HG03095 (cell line): ENCODE results near the gene PLCB1.
"Not testable (repeated sequence)": the region's sequence is repeated elsewhere in the genome, so short reads cannot be mapped to it uniquely, and the experiment has no call there.

Experiments used
- ATAC-seq: cut with Tn5 transposase; IDR thresholded peaks from one replicate; pipeline ENCODE4 v1.9.1; 2021; ENCODE audit warnings: moderate library complexity; ENCODE audit not compliant: unreplicated experiment

Gene PLCB1

GRCh38 chr20:8363970-8364733, 232.1 kb downstream of the PLCB1 start:
- no peak for ATAC-seq

- ATAC-seq: no peak
These were observed 232.6 kb downstream of the PLCB1 start for GRCh38 chr20:8364734-8365078.

GRCh38 chr20:8365634-8366033, 233.6 kb downstream of the PLCB1 start:
- ATAC-seq: no peak

GRCh38 chr20:8366303-8366923, 234.3 kb downstream of the PLCB1 start:
- ATAC-seq: no peak

- no peak for ATAC-seq
These were observed 235.6 kb downstream of the PLCB1 start for GRCh38 chr20:8367689-8368088.

DNA sequence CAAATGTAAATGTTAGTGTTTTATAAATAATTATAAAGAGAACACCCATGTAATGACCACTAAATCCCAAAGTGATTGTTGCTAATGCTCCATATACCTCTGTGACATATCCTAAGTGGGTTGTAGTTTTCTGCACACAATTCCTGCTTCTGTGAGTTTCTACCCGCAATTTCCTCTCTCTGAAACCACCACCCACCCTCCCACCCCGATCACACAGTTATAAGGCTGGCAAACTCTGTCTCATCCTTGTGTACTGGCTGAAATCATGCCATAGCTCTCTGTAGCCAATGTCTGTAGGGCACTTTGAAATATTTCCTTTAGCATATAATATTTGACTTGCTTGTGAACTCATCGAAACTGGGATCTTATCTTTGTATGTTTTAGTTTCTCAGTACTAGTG, 236.6 kb downstream of the PLCB1 start:
- no peak for ATAC-seq

DNA sequence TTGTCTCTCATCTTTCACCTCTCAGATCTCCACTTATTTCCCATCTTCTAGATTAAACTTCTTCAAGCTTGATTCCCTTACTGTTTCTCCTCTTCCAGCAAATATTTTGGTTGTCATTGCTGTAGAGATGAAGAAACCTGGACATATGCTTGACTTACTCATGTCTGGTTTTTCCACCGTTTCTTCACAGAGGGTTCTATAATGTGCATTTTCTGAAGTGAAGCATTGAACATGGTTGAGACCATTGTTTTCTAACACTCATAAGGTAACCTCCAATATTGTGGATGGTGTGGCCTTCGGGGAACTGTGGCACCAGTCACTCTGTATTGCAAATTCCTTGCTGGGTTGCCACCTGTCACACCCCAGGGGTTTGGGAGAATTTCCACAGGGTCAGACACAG, 237.2 kb downstream of the PLCB1 start:
- no peak for ATAC-seq

DNA sequence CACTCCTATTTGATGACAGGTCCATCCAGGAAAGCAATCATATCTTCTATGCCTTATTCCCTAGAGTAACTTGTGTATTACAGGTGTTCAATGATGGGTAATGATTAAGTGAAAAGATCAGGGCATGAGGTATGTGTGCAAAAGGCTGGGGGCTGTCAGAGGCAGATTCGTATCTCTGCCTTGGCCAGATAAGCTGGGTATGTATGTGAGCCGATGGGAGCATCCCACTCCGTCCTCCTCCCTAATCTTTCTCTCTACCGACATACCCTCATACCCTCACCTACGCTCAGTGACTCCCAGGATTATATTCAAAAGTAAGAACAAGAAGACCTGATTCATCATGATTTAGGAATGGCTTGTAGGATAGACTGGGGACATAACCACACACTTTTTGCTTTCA, 238.7 kb downstream of the PLCB1 start:
- ATAC-seq: no peak

DNA sequence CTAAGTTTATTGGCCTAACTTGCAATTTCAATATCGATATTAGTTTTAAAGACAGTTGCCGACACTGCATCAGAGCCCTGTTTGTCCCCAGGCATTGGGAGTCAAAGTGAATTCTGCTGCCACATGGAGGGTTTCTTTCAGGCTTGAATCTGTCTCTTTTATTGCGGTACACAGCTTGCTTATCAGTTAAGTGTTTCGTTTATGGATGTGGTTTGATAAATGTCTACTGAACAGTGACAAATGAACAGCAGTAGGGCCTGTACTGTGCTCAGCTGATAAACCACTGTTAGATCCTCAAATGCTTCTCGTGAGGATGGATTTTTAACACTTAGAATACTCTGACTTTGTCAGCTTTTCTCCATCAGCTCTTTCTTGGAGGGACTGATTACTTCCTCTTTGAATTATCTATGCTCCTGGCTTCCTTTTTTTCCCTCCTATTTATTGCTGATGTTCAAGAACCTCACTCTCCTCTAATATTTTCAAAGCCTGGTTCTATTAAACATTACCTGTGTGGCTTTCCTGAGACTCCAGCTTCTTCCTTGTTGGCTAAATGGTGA, 240.8 kb downstream of the PLCB1 start:
- no peak for ATAC-seq

- no peak for ATAC-seq
These were observed 241.5 kb downstream of the PLCB1 start for GRCh38 chr20:8373579-8373978.

DNA sequence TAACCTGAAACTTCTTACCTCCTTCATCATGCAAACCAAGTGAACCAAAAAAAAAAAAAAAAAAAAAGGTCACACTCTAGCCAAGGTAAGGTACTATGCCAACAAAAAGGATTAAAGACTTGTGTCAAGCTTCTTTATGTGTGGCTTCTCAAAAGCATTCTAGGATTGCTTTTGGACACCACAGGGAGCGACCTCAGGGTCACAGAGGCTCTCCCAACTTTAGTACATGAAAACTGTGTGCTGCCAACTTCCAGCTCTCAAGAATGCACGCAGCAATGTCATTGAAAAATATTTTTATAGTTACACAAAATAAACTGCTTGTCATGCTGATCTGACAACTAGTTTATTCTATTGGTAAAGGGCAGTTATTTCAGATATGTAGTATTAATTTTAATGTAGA, 243.8 kb downstream of the PLCB1 start:
- ATAC-seq: no peak

DNA sequence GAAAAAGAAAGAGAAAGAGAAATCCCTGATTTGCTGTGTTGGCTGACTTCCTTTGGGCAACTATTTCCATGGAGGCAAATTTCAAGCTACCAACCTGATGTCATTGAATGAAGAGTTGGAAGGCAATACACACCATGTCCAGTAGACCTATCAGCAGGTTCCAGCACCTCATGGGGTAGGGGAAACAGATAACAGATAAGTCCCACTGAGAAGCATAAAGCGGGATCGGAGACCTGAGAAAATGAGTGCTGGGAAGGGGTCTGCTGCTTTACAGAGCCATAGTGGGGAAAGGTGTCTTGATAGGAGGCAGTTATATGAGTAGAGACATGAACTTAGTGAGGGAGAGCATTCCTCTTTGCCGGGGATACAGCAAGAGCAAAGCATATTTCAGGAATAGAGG, 244.9 kb downstream of the PLCB1 start:
- no peak for ATAC-seq

- not testable (repeated sequence) for ATAC-seq
These were observed 247.1 kb downstream of the PLCB1 start for GRCh38 chr20:8379125-8379524.

GRCh38 chr20:8385247-8385646, 253.2 kb downstream of the PLCB1 start:
- no peak for ATAC-seq

- ATAC-seq: no peak
These were observed 254.9 kb downstream of the PLCB1 start for GRCh38 chr20:8386991-8387390.

- no peak for ATAC-seq
These were observed 256.1 kb downstream of the PLCB1 start for GRCh38 chr20:8388141-8388540.

DNA sequence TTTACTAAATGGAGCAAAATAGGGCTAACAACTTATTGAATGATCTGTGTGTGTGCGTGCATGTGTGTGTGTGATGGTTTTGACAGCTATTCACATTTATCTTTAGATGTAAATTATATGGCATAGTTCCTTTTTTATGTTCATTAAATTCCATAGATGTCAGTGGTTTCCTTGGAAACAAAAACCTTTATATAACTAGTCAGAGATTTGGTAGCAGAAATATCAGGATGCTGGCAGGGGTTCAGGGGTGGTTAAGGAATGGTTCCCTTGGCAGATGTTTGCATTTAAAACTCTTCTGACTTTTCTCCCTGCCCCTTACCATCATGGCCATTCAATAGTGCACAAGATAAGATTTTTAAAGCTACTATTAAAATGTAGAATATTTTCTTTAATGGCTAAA, 256.6 kb downstream of the PLCB1 start:
- no peak for ATAC-seq

GRCh38 chr20:8389381-8390036, 257.4 kb downstream of the PLCB1 start:
- no peak for ATAC-seq

DNA sequence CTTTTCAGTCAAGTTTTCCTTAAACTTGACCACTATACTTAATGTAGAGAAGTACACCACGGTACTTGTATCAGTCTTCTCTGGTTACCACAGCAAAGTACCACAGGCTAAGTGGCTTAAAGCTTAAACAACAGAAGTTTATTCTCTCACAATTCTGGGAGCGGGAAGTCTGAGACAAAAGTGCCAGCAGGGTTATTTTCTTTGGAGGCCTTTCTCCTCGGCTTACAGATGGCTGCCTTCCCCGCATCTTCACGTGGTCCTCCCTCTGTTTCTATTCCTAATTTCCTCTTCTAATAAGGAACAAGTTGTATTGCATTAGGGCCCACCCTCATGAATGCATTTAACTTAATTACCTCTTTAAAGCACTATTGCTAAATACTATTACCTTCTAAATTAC, 258.0 kb downstream of the PLCB1 start:
- no peak for ATAC-seq

GRCh38 chr20:8390500-8390899, 258.4 kb downstream of the PLCB1 start:
- no peak for ATAC-seq

DNA sequence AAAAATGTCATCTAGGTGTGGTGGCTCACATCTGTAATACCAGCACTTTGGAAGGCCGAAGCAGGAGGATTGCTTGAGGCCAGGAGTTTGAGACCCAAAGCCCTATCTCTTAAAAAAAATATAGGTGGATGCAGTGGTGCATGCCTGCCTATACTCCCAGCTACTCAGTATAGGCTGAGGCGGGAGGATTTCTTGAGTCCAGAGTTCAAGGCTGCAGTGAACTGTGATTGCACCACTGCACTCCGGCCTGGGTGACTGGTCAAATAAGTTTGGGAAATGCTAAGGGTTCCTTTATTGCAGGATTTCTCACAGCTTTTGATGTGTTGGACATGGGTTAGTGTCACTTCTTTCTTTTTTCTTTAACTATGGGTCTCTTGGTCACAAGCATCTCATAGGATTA, 261.3 kb downstream of the PLCB1 start:
- no peak for ATAC-seq

GRCh38 chr20:8394308-8394945, 262.4 kb downstream of the PLCB1 start:
- peak; percentile 68 for ATAC-seq
